GM18526 (cell line): ENCODE data around the gene SFPQ.
A peak's percentile ranks its signal among the peaks of the same experiment; 100 is the strongest.

Source experiments
- POLR2A ChIP-seq: IDR thresholded peaks from 3 replicates; pipeline ENCODE4 v1.6.1; 2011; ENCODE audit not compliant: insufficient read length; ENCODE audit errors: extremely low read depth

Gene SFPQ

GRCh38 chr1:35192056-35192852 lies 691 bp downstream of the SFPQ start:
- peak; percentile 63 for TF ChIP-seq POLR2A

- TF ChIP-seq POLR2A = no peak
These were observed 1.4 kb downstream of the SFPQ start for GRCh38 chr1:35191429-35192055.

GRCh38 chr1:35190784-35191183 lies 2.2 kb downstream of the SFPQ start:
- no peak for TF ChIP-seq POLR2A

GRCh38 chr1:35188578-35189392 lies 4.2 kb downstream of the SFPQ start:
- TF ChIP-seq POLR2A = no peak

GRCh38 chr1:35187816-35188342 lies 5.1 kb downstream of the SFPQ start:
- no peak for TF ChIP-seq POLR2A

- no peak for TF ChIP-seq POLR2A
These were observed 6.7 kb downstream of the SFPQ start for GRCh38 chr1:35186239-35186638.

GRCh38 chr1:35185200-35185599 lies 7.7 kb downstream of the SFPQ start:
- no peak for TF ChIP-seq POLR2A

GRCh38 chr1:35184495-35185199 lies 8.3 kb downstream of the SFPQ start:
- no peak for TF ChIP-seq POLR2A

- peak; percentile 18 for TF ChIP-seq POLR2A
These were observed 11.0 kb downstream of the SFPQ start for GRCh38 chr1:35181790-35182455.

- no peak for TF ChIP-seq POLR2A
These were observed 12.1 kb downstream of the SFPQ start for GRCh38 chr1:35180776-35181374.

- no peak for TF ChIP-seq POLR2A
These were observed 13.0 kb downstream of the SFPQ start for GRCh38 chr1:35179908-35180307.

GRCh38 chr1:35178874-35179380 lies 14.0 kb downstream of the SFPQ start:
- TF ChIP-seq POLR2A = no peak

GRCh38 chr1:35178295-35178695 lies 14.7 kb downstream of the SFPQ start:
- no peak for TF ChIP-seq POLR2A
